WTC11 (cell line): Measurements from ENCODE around the gene ZBTB47. TPM values are rescaled to one million over a fixed set of nuclear protein-coding genes. Genes with fewer than 3 reads are reported as not detected.

Experiments used
- ATAC-seq: fragments of 200-7000 bp; cut with Tn5 transposase; 2 replicates; pipeline ENCODE4 v1.10.0; 2021; ENCODE audit warnings: mild to moderate bottlenecking, moderate library complexity
- Bru-seq: library from RNA; stranded (reverse); fragments of 400-500 nt; gene quantifications from one replicate; lab custom pipeline; 2021; lab: Mats Ljungman, UMichigan
- CTCF ChIA-PET: fragments of 300-600 bp; sonication (Branson Sonifier 250); formaldehyde crosslinking; loops from one replicate; lab custom pipeline; 2021; ENCODE audit warnings: antibody characterized with exemption; lab: Charles Lee
- POLR2A ChIA-PET: fragments of 350-600 bp; sonication (Branson Sonifier 250); formaldehyde crosslinking; loops from one replicate; lab custom pipeline; 2021; ENCODE audit warnings: antibody characterized with exemption; lab: Charles Lee
- DNase-seq: peaks from one replicate; pipeline ENCODE4 v3.0.0; 2021; ENCODE audit warnings: low spot score
- H3K27ac Mint-ChIP-seq: 2 replicates; pipeline ENCODE4 v1.8.0; 2021; ENCODE audit warnings: mixed read lengths
- H3K27me3 Mint-ChIP-seq: 2 replicates; pipeline ENCODE4 v1.8.0; 2021; ENCODE audit warnings: low read depth, mild to moderate bottlenecking, moderate library complexity, mixed read lengths
- H3K36me3 Mint-ChIP-seq: 2 replicates; pipeline ENCODE4 v1.8.0; 2021; ENCODE audit warnings: mixed read lengths
- H3K4me1 Mint-ChIP-seq: 2 replicates; pipeline ENCODE4 v1.8.0; 2022; ENCODE audit warnings: mixed read lengths
- H3K4me3 Mint-ChIP-seq: 2 replicates; pipeline ENCODE4 v1.8.0; 2021; ENCODE audit warnings: mild to moderate bottlenecking, moderate library complexity, mixed read lengths
- H3K9me3 Mint-ChIP-seq: 2 replicates; pipeline ENCODE4 v1.8.0; 2021; ENCODE audit warnings: mixed read lengths
- AR ChIP-seq: fragments of 250-450 bp; sonication (Bioruptor Pico); IDR thresholded peaks from 2 replicates; pipeline ENCODE4 v1.9.0; 2021; ENCODE audit warnings: mild to moderate bottlenecking
- CBFB ChIP-seq: sonication (generic); formaldehyde crosslinking; IDR thresholded peaks from 2 replicates; pipeline ENCODE4 v1.8.1; 2022; ENCODE audit warnings: mild to moderate bottlenecking, low read depth, missing genetic modification reagents
- CREB1 ChIP-seq: sonication (generic); formaldehyde crosslinking; IDR thresholded peaks from 2 replicates; pipeline ENCODE4 v1.8.0; 2023; ENCODE audit warnings: mild to moderate bottlenecking, missing genetic modification reagents
- ESRRA ChIP-seq: sonication (generic); formaldehyde crosslinking; IDR thresholded peaks from 2 replicates; pipeline ENCODE4 v1.8.1; 2022; ENCODE audit warnings: mild to moderate bottlenecking, missing genetic modification reagents, borderline replicate concordance
- HMGA2 ChIP-seq: fragments of 250-450 bp; sonication (Bioruptor Pico); IDR thresholded peaks from 2 replicates; pipeline ENCODE4 v1.4.0; 2021; ENCODE audit warnings: mild to moderate bottlenecking, moderate library complexity
- NFATC4 ChIP-seq: fragments of 250-450 bp; sonication (Bioruptor Pico); IDR thresholded peaks from 2 replicates; pipeline ENCODE4 v1.9.0; 2021; ENCODE audit warnings: mild to moderate bottlenecking
- OVOL2 ChIP-seq: fragments of 250-450 bp; sonication (Bioruptor Pico); IDR thresholded peaks from 2 replicates; pipeline ENCODE4 v1.9.0; 2021; ENCODE audit warnings: mild to moderate bottlenecking, borderline replicate concordance
- PREB ChIP-seq: sonication (generic); formaldehyde crosslinking; IDR thresholded peaks from 2 replicates; pipeline ENCODE4 v1.8.1; 2022; ENCODE audit warnings: mild to moderate bottlenecking, missing genetic modification reagents, moderate library complexity, borderline replicate concordance
- RELA ChIP-seq: sonication (generic); formaldehyde crosslinking; IDR thresholded peaks from 2 replicates; pipeline ENCODE4 v1.8.1; 2022; ENCODE audit warnings: missing genetic modification reagents, mild to moderate bottlenecking, borderline replicate concordance
- ZNF512 ChIP-seq: sonication (generic); formaldehyde crosslinking; IDR thresholded peaks from 2 replicates; pipeline ENCODE4 v1.8.1; 2022; ENCODE audit warnings: missing genetic modification reagents, borderline replicate concordance
- ZSCAN18 ChIP-seq: fragments of 250-450 bp; sonication (Bioruptor Pico); IDR thresholded peaks from 2 replicates; pipeline ENCODE4 v2.1.2; 2022; ENCODE audit warnings: mild to moderate bottlenecking, moderate library complexity
- long read RNA-seq, 3 experiments: library from RNA in 1 of 3; library from capped mRNA in 1 of 3; library from polyadenylated mRNA in 1 of 3; unstranded in 2 of 3; stranded (forward) in 1 of 3; transcript quantifications; one replicate each; pipeline ENCODE4 v2.0.0, GENCODE V29; 2021
- total RNA-seq: library from RNA; stranded (reverse); gene quantifications from 3 replicates; pipeline ENCODE4 v1.2.3, GENCODE V29; 2021
- TF ChIP-seq, protein P1 (sequence below): sonication (generic); formaldehyde crosslinking; IDR thresholded peaks from 2 replicates; pipeline ENCODE4 v1.8.0; 2022; ENCODE audit warnings: missing genetic modification reagents

Gene ZBTB47
- total RNA-seq (5.2 to 5.9 TPM (median 5.6 TPM) in 3 replicates), Bru-seq, nascent RNA (percentile 50 among the genes with signal in this experiment)
- long read RNA-seq, experiment 1, partial matches to known transcripts: 2 of 4 reads
- long read RNA-seq, experiment 1, other reads (novel, unspliced or antisense): 2 of 4 reads
- long read RNA-seq, experiment 2, partial matches to known transcripts: 2 of 2 reads
- long read RNA-seq, experiment 2, other reads (novel, unspliced or antisense): 0 of 2 reads
- long read RNA-seq, experiment 3: 0 reads

DNA sequence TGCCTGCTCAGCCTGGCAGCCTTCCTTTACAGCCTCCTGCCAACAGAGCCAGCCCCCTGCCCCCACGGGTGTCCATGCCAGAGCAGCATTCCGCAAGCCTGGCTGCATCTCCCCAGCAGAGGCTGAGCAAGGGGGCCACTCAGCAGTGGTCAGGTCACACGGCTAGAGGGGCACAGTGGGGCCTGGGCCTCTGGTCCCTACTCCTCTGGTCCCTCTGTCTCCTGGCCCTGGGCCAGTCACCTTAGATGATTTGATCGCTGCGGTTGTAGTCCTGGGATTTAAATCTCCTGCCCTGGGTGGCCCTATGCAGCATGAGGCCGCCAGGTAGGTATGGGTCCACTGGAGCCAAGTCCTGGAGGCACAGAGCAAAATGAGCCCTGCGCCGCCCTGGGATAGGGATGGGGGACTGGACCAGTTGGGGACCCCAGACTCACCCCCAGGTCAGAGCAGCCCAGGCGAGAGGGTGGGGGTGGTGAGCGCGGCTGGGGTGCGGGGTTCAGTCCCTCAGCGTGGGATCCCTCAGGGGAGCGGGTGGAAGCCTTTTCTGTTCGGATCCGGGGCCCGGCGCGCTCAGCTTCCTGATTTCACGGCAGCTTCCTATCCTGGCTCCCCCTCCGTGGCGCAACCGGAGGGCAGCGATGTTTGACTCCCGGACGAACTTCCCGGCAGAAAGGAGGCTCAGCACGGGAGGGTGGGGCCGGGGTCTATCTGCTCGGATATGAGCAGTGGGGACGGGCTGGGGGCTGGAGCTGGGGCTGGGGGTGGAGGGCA is at the start of gene ZBTB47:
Gene ZBTB47 (plus strand): TSS at position 138 of the 771 bp plus-strand sequence. CDS start 4,659 bp downstream, outside the sequence.
- ChIA-PET CTCF (interaction anchor here (0.6 to 4.5 kb wide), 7 partner anchors 58 to 418 kb away, joined by 3 to 32 read pairs (median 5); no protein-coding TSS in a partner anchor), POLR2A (no interaction called here)
- Mint-ChIP-seq H3K27me3 (no peaks in the 10 kb centered on the region), H3K4me1 (peaks cover 43% of the 10 kb centered on the region), H3K4me3 (peak within 1 kb of the TSS; percentile 87), H3K9me3 (no peaks in the 10 kb centered on the region), H3K36me3 (peaks cover 5% of the 10 kb centered on the region), H3K27ac (peak within 1 kb of the TSS; percentile 82; the same call in 1 of the 2 replicates)
- DNase-seq: no peak
- TF ChIP-seq HMGA2 (CRISPR knock-in tag) (no peak), CREB1 (CRISPR knock-in tag) (no peak), CBFB (CRISPR knock-in tag) (no peak), PREB (CRISPR knock-in tag) (no peak), ZSCAN18 (no peak), NFATC4 (CRISPR knock-in tag) (no peak), AR (CRISPR knock-in tag) (no peak), ZNF512 (no peak), OVOL2 (no peak), RELA (no peak), ESRRA (CRISPR knock-in tag) (no peak)
- TF ChIP-seq, protein P1, sequence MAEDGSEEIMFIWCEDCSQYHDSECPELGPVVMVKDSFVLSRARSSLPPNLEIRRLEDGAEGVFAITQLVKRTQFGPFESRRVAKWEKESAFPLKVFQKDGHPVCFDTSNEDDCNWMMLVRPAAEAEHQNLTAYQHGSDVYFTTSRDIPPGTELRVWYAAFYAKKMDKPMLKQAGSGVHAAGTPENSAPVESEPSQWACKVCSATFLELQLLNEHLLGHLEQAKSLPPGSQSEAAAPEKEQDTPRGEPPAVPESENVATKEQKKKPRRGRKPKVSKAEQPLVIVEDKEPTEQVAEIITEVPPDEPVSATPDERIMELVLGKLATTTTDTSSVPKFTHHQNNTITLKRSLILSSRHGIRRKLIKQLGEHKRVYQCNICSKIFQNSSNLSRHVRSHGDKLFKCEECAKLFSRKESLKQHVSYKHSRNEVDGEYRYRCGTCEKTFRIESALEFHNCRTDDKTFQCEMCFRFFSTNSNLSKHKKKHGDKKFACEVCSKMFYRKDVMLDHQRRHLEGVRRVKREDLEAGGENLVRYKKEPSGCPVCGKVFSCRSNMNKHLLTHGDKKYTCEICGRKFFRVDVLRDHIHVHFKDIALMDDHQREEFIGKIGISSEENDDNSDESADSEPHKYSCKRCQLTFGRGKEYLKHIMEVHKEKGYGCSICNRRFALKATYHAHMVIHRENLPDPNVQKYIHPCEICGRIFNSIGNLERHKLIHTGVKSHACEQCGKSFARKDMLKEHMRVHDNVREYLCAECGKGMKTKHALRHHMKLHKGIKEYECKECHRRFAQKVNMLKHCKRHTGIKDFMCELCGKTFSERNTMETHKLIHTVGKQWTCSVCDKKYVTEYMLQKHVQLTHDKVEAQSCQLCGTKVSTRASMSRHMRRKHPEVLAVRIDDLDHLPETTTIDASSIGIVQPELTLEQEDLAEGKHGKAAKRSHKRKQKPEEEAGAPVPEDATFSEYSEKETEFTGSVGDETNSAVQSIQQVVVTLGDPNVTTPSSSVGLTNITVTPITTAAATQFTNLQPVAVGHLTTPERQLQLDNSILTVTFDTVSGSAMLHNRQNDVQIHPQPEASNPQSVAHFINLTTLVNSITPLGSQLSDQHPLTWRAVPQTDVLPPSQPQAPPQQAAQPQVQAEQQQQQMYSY: no peak
- peak; percentile 8 for ATAC-seq
